ENCODE results near the gene UBE2R2. TPM values are rescaled to one million over a fixed set of nuclear protein-coding genes. Genes with fewer than 3 reads are reported as not detected.
A peak's percentile ranks its signal among the peaks of the same experiment; 100 is the strongest.
"Not testable (repeated sequence)": the region's sequence is repeated elsewhere in the genome, so short reads cannot be mapped to it uniquely, and the experiment has no call there.

UBE2R2 gene
- total and polyA plus RNA-seq, 12 donors: 15.8 to 47.9 (median 41.4) TPM

GRCh38 chr9:33785914-33786313, 31.0 kb upstream of the UBE2R2 start:
- 80 to 88% methylated on average over 5 of the region's 5 CpGs for WGBS, 2 donors
- Histone ChIP-seq H3K36me3 (no peaks in the 10 kb centered on the region), H3K27ac (no peak overlapping the region), H3K4me1 (peaks cover 0 to 12% (median 5%) of the 10 kb centered on the region in 9 donors), H3K4me3 (no peak overlapping the region), H3K9me3 (no peaks in the 10 kb centered on the region), H3K27me3 (no peaks in the 10 kb centered on the region)
- intact Hi-C loops (cut with DNase I): no loop called here
- DNase-seq (no peak), ATAC-seq (peak in 1 of 8 donors; percentile 19)
- TF ChIP-seq CTCF (IDR thresholded peaks at IDR 0.05): no peak

GRCh38 chr9:33786681-33787080, 30.3 kb upstream of the UBE2R2 start:
- no peak overlapping the region for H3K4me3 ChIP-seq
- H3K4me1 ChIP-seq: peaks cover 0 to 12% (median 5%) of the 10 kb centered on the region in 9 donors
- no peak for TF ChIP-seq CTCF (IDR thresholded peaks at IDR 0.05)
- no peaks in the 10 kb centered on the region for H3K36me3 ChIP-seq
- H3K9me3 ChIP-seq: no peaks in the 10 kb centered on the region
- DNase-seq (no peak), ATAC-seq (peak in 1 of 8 donors; percentile 39)
- intact Hi-C loops (cut with DNase I): no loop called here
- no peak overlapping the region for H3K27ac ChIP-seq
- 90 to 96% methylated on average over 2 of the region's 2 CpGs for WGBS, 2 donors
- no peaks in the 10 kb centered on the region for H3K27me3 ChIP-seq

GRCh38 chr9:33787839-33788238, 29.1 kb upstream of the UBE2R2 start:
- Histone ChIP-seq H3K27ac (peak overlapping the region in 6 of 10 donors; percentile 15 to 66 (median 53)), H3K4me1 (peaks cover 0 to 12% (median 5%) of the 10 kb centered on the region in 9 donors), H3K36me3 (no peaks in the 10 kb centered on the region), H3K9me3 (no peaks in the 10 kb centered on the region), H3K27me3 (no peaks in the 10 kb centered on the region), H3K4me3 (no peak overlapping the region)
- peak; percentile 26 to 44 for DNase-seq
- peak in 8 of 9 donors; percentile 12 to 56 (median 46) for TF ChIP-seq CTCF (IDR thresholded peaks at IDR 0.05)
- 57 to 86% methylated on average over 1 of the region's 1 CpG for WGBS, 2 donors
- intact Hi-C loops (cut with DNase I): no loop called here
- peak; percentile 71 to 96 (median 92) for ATAC-seq

- intact Hi-C loops (cut with DNase I); ATAC-seq; H3K9me3 ChIP-seq; H3K4me3 ChIP-seq; H3K36me3 ChIP-seq; H3K27ac ChIP-seq; DNase-seq; H3K27me3 ChIP-seq: not testable (repeated sequence)
- H3K4me1 ChIP-seq: peaks cover 0 to 12% (median 5%) of the 10 kb centered on the region in 9 donors
- WGBS, 2 donors: 81 to 88% methylated on average over 2 of the region's 2 CpGs
These were observed 27.5 kb upstream of the UBE2R2 start for GRCh38 chr9:33789429-33789828.

DNA sequence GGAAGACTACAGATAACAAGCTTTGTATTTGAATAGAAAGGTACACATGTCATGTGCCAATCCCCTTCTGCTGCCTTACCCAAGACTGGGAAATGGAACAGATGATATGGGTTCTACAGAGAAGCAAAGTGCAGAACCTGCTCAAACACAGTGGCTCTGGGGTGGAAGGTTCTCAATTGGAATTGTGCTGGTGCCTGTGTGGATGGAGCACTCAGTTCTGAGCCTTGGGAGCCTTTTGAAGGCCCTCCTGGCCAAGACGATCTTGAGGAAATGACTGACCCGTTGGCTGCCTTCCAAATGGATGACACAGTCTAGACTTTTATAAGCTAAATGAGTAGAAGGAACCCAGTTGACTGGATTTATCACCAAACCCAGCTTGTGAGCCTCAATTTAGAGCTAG, 25.8 kb upstream of the UBE2R2 start:
- H3K9me3 ChIP-seq: no peaks in the 10 kb centered on the region
- H3K4me1 ChIP-seq: peaks cover 0 to 12% (median 5%) of the 10 kb centered on the region in 9 donors
- no peak for TF ChIP-seq CTCF (IDR thresholded peaks at IDR 0.05)
- H3K27ac ChIP-seq: no peak overlapping the region
- intact Hi-C loops (cut with DNase I): no loop called here
- WGBS, 2 donors: 20 to 34% methylated on average over 2 of the region's 2 CpGs
- no peaks in the 10 kb centered on the region for H3K36me3 ChIP-seq
- no peak for DNase-seq
- ATAC-seq: no peak
- no peaks in the 10 kb centered on the region for H3K27me3 ChIP-seq
- no peak overlapping the region for H3K4me3 ChIP-seq

DNA sequence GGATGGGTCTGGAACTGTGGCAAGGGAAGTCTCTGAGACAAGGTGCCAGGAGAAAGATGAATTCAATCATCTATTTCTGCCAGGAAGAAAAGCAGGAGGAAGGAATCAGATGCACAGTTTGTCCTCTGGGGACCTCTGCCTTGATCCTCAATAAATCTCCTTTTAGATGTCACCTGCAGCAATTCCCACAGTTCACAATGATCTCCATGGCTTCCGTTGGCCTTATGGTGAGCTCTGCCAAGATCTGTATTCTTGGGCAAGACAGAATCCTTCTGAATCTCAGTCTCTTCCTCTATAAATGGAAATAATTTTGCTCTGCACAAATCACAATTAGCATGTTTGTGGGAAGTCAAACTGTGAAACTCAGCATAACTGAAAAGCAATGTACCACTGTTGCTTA, 23.5 kb upstream of the UBE2R2 start:
- H3K27ac ChIP-seq; H3K4me3 ChIP-seq; H3K36me3 ChIP-seq; DNase-seq; ATAC-seq; H3K9me3 ChIP-seq; intact Hi-C loops (cut with DNase I); H3K27me3 ChIP-seq; H3K4me1 ChIP-seq: not testable (repeated sequence)
- 93 to 96% methylated on average over 1 of the region's 1 CpG for WGBS, 2 donors
